GM20431 (cell line): Measurements from ENCODE around the gene CAMK2A.

Source experiments
- in situ Hi-C: fragments of 300-500 bp; cut with MseI, MboI; formaldehyde crosslinking; loops from one replicate; pipeline ENCODE4 v1.15.0; 2020; ENCODE audit warnings: low sequenced_read_pairs; ENCODE audit not compliant: unreplicated experiment

CAMK2A gene

DNA sequence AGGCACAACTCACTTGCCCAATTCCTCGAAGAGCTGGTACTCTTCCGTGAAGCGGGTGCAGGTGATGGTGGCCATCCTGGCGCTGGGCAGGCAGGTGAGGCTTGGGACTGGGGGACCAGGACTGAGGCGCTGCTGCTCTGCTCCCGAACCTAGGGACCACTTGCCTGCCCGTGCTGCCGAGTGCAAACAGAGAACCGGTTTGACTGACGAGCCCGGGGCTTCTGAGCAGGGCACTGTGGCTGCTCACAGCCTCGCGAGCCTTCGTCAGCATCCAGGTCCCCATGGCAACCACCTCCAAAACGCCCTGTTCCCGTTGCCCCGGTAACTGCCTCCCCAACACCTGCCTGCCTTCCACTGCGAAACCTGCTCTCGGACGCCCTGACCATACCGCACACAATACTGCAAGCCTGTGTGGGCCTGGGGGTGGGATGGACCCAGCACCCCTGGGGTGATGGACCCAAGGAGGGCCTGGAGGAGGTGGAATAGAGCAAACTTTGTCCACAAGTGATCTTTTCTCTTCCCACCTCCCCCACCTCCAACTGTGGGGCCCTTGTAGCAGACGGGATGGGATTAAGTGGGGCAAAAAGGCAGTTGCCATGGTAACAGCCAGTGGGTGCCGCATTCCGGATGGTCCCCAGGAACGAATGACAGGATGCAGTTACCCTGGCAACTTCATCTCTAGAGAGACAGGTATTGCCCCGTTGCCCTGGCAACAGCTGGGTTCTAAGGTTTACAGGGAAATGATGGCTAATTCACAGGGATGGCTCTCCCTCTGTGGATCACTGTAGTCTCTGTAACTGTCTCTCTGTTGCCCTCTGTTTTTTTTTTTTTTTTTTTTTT is at the start of gene CAMK2A:
Gene CAMK2A (minus strand): TSS at position 223 of the 840 bp plus-strand sequence. CDS start 148 bp downstream, at position 75.
- in situ Hi-C loops = no loop called here

- in situ Hi-C loops = no loop called here
Measured at GRCh38 chr5:150339165-150339564, 49.6 kb upstream of the CAMK2A start.

- in situ Hi-C loops = no loop called here
Measured at GRCh38 chr5:150338546-150338945, 49.0 kb upstream of the CAMK2A start.

- in situ Hi-C loops = no loop called here
Measured at GRCh38 chr5:150335778-150336177, 46.2 kb upstream of the CAMK2A start.

- in situ Hi-C loops = no loop called here
Measured at GRCh38 chr5:150333400-150333799, 43.8 kb upstream of the CAMK2A start.

DNA sequence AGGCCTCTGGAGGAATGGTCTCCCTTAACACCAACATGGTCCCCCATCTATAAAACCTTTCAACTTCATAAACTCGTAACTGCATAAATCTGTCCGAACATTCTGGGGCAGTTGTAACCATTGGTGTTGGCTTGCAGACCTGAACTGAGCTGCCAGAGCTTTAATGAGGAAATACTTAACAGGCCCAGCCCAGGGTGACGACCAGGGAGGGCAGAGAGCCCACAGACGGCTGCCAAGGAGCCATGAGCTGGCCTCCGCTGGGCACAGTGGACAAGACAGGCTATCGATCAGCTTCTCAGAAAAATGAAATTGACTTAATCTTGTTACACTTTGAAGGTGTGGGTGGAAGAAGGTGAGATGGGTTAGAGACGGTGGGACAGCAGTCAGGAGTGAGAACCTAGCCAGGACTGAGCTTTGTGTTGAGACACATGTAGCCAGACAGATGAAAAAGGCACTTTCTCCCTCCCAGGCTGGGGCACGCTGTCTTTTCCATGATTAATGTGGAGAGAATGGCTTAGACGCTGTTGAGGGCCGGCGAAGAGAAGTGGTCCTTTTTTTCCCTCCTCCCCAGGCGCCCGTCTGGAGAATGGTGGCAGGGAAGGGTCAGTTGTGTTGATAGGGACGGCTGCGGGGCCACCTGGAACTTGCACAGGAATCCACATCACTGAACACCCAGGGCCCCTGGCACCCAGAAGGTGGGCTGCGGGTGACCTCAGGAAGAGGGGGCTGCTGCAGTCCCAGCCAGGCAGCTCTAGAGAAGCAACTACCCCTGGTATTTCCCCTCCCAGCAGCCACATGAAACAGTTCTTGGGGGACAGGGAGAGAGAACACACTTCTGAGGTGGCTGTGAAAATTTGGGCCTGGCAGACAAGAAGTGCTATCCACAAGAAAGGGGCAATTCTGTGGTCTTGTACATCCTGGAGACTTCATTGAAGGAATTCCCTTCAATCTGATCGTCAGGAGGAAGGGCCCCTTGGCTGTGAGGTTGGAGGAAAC is 40.6 kb upstream of the CAMK2A start:
- in situ Hi-C loops = no loop called here

- in situ Hi-C loops = no loop called here
Measured at GRCh38 chr5:150329038-150329437, 39.5 kb upstream of the CAMK2A start.

DNA sequence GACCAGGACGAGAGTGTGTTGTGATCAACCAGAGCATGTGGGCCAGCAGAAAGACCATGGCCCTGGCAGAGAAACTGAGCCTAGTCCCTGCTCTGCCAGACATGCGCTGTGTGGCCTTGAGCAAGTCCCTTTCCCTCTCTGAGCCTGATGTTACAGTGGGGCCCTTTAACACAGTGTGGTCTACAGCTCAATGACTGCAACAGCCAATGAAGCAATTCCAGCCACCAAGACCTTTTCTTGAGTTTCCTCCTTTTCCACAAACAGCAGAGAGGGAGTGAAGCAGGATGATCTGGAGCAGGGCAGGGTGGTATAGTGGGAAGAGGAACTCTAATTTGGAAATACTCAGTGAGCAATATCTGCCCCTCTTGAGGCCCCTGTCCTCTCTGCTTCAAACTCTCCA is 38.9 kb upstream of the CAMK2A start:
- in situ Hi-C loops = no loop called here

DNA sequence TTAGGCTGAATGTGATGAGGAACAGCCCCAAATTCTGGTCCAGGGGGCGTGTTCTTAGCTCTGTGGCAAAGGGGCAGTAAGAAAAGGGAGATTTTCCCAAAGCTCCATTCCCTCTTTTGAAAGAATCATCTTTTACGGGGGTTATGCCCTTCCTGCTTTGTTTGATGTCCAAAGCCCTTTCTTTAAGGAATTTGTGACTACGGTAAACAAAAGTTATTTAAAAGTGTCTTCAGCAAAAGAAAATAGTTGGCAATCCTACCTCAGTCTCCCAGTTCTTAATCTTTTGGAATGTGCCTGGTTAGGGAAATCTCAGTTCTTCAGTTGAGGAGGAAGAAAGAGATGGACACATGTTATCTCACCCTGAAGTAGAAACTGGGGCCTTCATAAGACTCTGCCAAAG is 37.6 kb upstream of the CAMK2A start:
- in situ Hi-C loops = no loop called here

GRCh38 chr5:150326707-150327106 is 37.1 kb upstream of the CAMK2A start:
- in situ Hi-C loops = no loop called here

DNA sequence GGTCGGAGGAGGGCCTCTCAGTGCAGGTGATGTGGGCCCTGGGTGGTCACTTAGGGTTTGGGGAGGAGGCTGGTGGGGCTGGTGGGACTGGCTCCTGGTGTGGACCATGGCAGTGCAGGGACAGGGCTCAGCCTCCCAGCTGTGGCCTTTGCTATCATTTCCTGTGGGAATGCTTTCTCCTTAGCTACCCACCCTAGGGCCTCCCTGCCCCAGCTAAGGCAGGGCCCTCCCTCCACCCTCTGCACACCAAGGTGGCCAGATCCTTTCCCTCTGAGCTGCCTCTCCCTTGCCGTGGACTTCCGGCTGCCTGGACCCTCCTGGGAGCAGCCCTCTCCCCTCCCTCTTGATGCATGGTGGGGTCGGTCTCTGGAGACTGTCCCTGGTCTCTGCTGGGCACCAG is 35.9 kb upstream of the CAMK2A start:
- in situ Hi-C loops = no loop called here

DNA sequence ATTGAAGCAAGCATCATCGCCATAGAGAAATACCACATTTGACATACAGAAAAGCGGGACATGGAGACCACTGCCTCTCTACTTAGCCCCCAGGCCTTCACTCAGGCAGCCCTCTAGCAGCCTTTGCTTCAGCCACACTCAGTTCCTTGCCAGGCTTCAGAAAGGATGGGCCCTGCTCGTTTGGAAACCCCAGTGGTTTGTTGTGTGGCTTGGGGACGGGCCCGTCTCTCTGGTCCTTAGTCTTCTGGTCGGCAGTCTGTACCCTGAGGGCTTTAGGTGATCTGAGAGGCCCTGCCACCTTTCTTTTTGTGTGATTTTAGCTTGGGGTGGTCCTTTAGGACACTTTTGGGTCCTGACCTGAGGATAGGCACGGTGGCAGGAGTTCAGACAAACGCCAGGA is 34.2 kb upstream of the CAMK2A start:
- in situ Hi-C loops = no loop called here

DNA sequence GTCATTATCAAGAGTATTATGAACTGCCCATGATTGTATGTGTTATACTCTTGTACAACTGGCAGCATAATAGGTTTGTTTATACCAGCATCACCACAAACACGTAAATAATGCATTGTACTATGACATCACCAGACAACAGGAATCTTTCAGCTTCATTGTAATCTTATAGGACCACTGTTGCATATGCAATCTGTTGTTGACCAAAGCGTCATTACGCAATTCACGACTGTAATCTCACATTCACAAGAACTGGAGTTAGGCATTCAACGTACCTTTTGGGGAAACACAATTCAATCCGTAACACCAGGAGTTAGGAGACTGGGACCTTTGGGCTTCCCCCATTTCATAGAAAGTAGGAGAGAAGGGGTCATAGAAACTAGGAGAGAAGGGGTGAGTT is 33.5 kb upstream of the CAMK2A start:
- in situ Hi-C loops = no loop called here

GRCh38 chr5:150322202-150322601 is 32.6 kb upstream of the CAMK2A start:
- in situ Hi-C loops = no loop called here

DNA sequence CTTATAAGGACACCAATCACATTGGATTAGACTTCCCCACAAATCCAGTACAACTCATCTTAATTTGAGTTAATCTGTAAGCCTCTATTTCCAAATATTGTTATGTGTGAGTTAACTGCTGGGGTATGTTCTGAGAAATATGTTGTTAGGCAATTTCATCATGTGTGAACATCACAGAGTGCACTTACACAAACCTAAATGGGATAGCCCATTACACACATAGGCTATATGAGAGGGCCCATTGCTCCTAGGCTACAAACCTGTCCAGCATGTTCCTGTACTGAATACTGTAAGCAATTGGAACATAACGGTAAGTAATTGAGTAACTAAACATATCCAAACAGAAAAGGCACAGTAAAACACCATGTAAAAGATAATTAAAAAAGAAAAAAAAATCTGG is 32.2 kb upstream of the CAMK2A start:
- in situ Hi-C loops = no loop called here

DNA sequence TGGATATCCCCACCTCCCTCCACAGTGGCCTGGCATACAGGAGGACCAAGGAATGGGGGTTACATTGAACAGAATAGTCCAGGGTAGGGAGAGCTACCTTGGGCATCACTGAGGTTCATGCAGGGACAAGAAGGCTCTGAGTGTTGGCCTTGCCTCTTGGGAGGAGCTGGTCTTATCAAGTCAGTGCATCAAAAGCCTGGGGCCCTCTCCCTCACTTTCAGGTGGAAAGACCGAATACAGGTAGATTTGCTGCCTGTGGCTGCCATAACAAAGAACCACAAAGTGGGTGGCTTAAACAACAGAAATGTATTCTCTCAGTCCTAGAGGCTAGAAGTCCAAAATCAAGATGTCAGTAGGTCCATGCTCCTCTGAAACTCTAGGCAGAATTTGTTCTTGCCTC is 31.6 kb upstream of the CAMK2A start:
- in situ Hi-C loops = no loop called here

DNA sequence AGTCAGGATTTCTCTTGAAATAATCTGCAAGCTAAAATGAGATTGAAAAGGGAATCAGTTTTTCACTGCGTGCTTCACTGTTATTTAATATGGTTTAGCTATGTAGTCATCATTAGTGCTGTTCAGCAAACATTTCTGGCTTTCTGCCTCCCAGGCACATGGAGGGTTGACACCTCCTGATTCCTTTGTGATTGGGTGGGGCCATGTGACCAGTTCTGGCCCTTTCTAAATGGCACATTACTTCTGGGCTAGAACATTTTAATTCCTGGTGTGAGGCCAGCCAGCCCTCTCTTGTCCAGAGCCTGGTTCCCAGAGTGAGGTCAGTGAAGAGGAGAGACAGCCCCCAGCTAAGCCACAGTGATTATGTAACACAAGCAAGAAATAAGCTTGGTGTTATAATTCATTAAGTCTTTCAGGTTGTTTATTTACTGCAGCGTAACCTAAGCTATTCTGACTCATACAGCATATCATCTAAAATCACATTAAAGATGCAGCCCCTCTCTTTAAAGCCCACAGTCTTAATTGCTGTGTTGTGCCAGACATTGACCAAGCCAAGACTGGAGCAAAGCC is 30.6 kb upstream of the CAMK2A start:
- in situ Hi-C loops = no loop called here

GRCh38 chr5:150319484-150319790 is 29.9 kb upstream of the CAMK2A start:
- in situ Hi-C loops = no loop called here

- in situ Hi-C loops = no loop called here
Measured at GRCh38 chr5:150318613-150319483, 29.3 kb upstream of the CAMK2A start.
